HCT116 (cell line): ENCODE results near the gene MRAS. TPM values are rescaled to one million over a fixed set of nuclear protein-coding genes. Genes with fewer than 3 reads are reported as not detected.

Experiments used
- ATAC-seq: fragments of 200-7000 bp; cut with Tn5 transposase; 2 replicates; pipeline ENCODE4 v1.9.1; 2020; ENCODE audit warnings: mild to moderate bottlenecking, moderate library complexity
- BruUV-seq: library from RNA; stranded (reverse); fragments of 400-500 nt; replicated peaks from 2 replicates; lab custom pipeline; 2021; lab: Mats Ljungman, UMichigan
- CTCF ChIA-PET: fragments of 300-600 bp; sonication (Branson Sonifier 250); formaldehyde crosslinking; loops from one replicate; lab custom pipeline; 2021; ENCODE audit warnings: antibody characterized with exemption; lab: Charles Lee
- POLR2A ChIA-PET: fragments of 300-600, 350-600 bp; sonication (Branson Sonifier 250); formaldehyde crosslinking; loops from one replicate; lab custom pipeline; 2021; ENCODE audit warnings: antibody characterized with exemption; lab: Charles Lee
- RAD21 ChIA-PET, 2 experiments: fragments of 300-600 bp; sonication (Branson Sonifier 250); formaldehyde crosslinking; loops; one replicate each; lab custom pipeline; 2023; ENCODE audit warnings: low total read pairs in 2 of 2; ENCODE audit not compliant: uncharacterized antibody in 2 of 2, unreplicated experiment in 2 of 2, low non-redundant PET in 1 of 2; lab: Charles Lee
- DNase-seq: peaks from one replicate; pipeline ENCODE4 v3.0.0-alpha.2; 2010; ENCODE audit warnings: low read depth, low spot score
- H2AFZ ChIP-seq: fragments of 200-600 bp; shearing (Covaris generic), sonication (generic); 2 replicates; pipeline ENCODE4 v1.6.1; 2017; ENCODE audit warnings: low read depth, mixed run types, mixed read lengths, antibody characterized with exemption, low read length; ENCODE audit not compliant: poor library complexity, severe bottlenecking
- H3K27ac ChIP-seq: 2 replicates; pipeline ENCODE4 v1.5.1; 2012; ENCODE audit warnings: low read depth, low read length
- H3K27me3 ChIP-seq: fragments of 200-600 bp; sonication (generic); 2 replicates; pipeline ENCODE4 v1.6.1; 2016; ENCODE audit warnings: mixed run types, low read length, mixed read lengths; ENCODE audit not compliant: insufficient read depth
- H3K36me3 ChIP-seq, 2 experiments: fragments of 200-500 bp in 1 of 2; fragments of 200-600 bp in 1 of 2; sonication (Bioruptor generic) in 1 of 2; sonication (generic) in 1 of 2; 2 replicates each; pipeline versions ENCODE4 v1.5.1 to v1.6.1; 2014 to 2016; ENCODE audit warnings: low read length in 2 of 2, inconsistent platforms in 1 of 2, mixed read lengths in 1 of 2, mixed run types in 1 of 2; ENCODE audit not compliant: insufficient read depth in 2 of 2, control insufficient read depth in 1 of 2
- H3K4me1 ChIP-seq, 2 experiments: fragments of 200-600 bp in 1 of 2; sonication (generic) in 1 of 2; 2 replicates each; pipeline versions ENCODE4 v1.5.1 to v1.6.1; 2012 to 2017; ENCODE audit warnings: low read length in 2 of 2, inconsistent platforms in 1 of 2, mild to moderate bottlenecking in 1 of 2, mixed read lengths in 1 of 2, mixed run types in 1 of 2, moderate library complexity in 1 of 2; ENCODE audit not compliant: insufficient read depth in 2 of 2, control insufficient read depth in 1 of 2
- H3K4me2 ChIP-seq: fragments of 200-600 bp; sonication (generic); 2 replicates; pipeline ENCODE4 v1.6.1; 2017; ENCODE audit warnings: mixed run types, low read length, mixed read lengths
- H3K4me3 ChIP-seq, 2 experiments: fragments of 200-600 bp in 1 of 2; sonication (generic) in 1 of 2; replicated peaks in 1 of 2; 2 replicates each; pipeline ENCODE4 v1.5.1; 2011 to 2016; ENCODE audit warnings: low read length in 2 of 2, control low read depth in 1 of 2, low read depth in 1 of 2, mild to moderate bottlenecking in 1 of 2, mixed read lengths in 1 of 2, mixed run types in 1 of 2
- H3K79me2 ChIP-seq: fragments of 200-600 bp; sonication (generic); 2 replicates; pipeline ENCODE4 v1.6.1; 2017; ENCODE audit warnings: mild to moderate bottlenecking, mixed run types, low read length, moderate library complexity, mixed read lengths; ENCODE audit not compliant: insufficient read depth
- H3K9ac ChIP-seq: fragments of 200-600 bp; sonication (generic); 2 replicates; pipeline ENCODE4 v1.6.1; 2016; ENCODE audit warnings: low read length, mixed read lengths
- H3K9me2 ChIP-seq: fragments of 200-600 bp; sonication (generic), shearing (Covaris generic); 2 replicates; pipeline ENCODE4 v1.6.1; 2017; ENCODE audit warnings: mixed run types, mild to moderate bottlenecking, moderate library complexity; ENCODE audit not compliant: insufficient read depth
- H3K9me3 ChIP-seq, 2 experiments: fragments of 200-500 bp in 1 of 2; fragments of 200-600 bp in 1 of 2; sonication (Bioruptor generic) in 1 of 2; sonication (generic) in 1 of 2; 2 replicates each; pipeline ENCODE4 v1.6.1; 2014 to 2017; ENCODE audit warnings: low read length in 2 of 2, mixed read lengths in 2 of 2, inconsistent platforms in 1 of 2, low read depth in 1 of 2, mild to moderate bottlenecking in 1 of 2, mixed run types in 1 of 2, moderate library complexity in 1 of 2; ENCODE audit not compliant: control insufficient read depth in 1 of 2, insufficient read depth in 1 of 2
- H4K20me1 ChIP-seq: fragments of 200-600 bp; sonication (generic), shearing (Covaris generic); 2 replicates; pipeline ENCODE4 v1.6.1; 2017; ENCODE audit warnings: mixed run types, mild to moderate bottlenecking, moderate library complexity; ENCODE audit not compliant: insufficient read depth
- ATF3 ChIP-seq: IDR thresholded peaks from 2 replicates; pipeline ENCODE4 v1.6.1; 2012
- CBX3 ChIP-seq: IDR thresholded peaks from 2 replicates; pipeline ENCODE4 v1.6.1; 2012; ENCODE audit warnings: low read depth
- CEBPB ChIP-seq: IDR thresholded peaks from 2 replicates; pipeline ENCODE4 v1.6.1; 2012; ENCODE audit warnings: low read depth
- CTCF ChIP-seq, 3 experiments: fragments of 200-600 bp in 1 of 3; sonication (generic) in 1 of 3; IDR thresholded peaks in 2 of 3; conservative IDR thresholded peaks in 1 of 3; 2 replicates each; pipeline ENCODE4 v1.5.1; 2012 to 2017; ENCODE audit warnings: low read depth in 2 of 3, low read length in 2 of 3, antibody characterized with exemption in 1 of 3, borderline replicate concordance in 1 of 3, control low read depth in 1 of 3, mild to moderate bottlenecking in 1 of 3, mixed read lengths in 1 of 3, mixed run types in 1 of 3, moderate library complexity in 1 of 3; ENCODE audit not compliant: insufficient read depth in 1 of 3
- EGR1 ChIP-seq: IDR thresholded peaks from 2 replicates; pipeline ENCODE4 v1.6.1; 2012; ENCODE audit warnings: low read depth
- ELF1 ChIP-seq: IDR thresholded peaks from 2 replicates; pipeline ENCODE4 v1.6.1; 2012; ENCODE audit warnings: low read depth, borderline replicate concordance
- EZH2phosphoT487 ChIP-seq: fragments of 200-600 bp; IDR thresholded peaks from 2 replicates; pipeline ENCODE4 v1.6.1; 2018; ENCODE audit warnings: antibody characterized with exemption, borderline replicate concordance
- FOSL1 ChIP-seq: IDR thresholded peaks from 2 replicates; pipeline ENCODE4 v1.6.1; 2012; ENCODE audit warnings: low read depth
- MAX ChIP-seq: IDR thresholded peaks from 2 replicates; pipeline ENCODE4 v1.6.1; 2012
- POLR2AphosphoS5 ChIP-seq: IDR thresholded peaks from 2 replicates; pipeline ENCODE4 v1.6.1; 2011; ENCODE audit warnings: mild to moderate bottlenecking, low read depth, low read length, moderate library complexity
- SIN3A ChIP-seq: IDR thresholded peaks from 2 replicates; pipeline ENCODE4 v1.6.1; 2012; ENCODE audit warnings: low read depth
- SP1 ChIP-seq: IDR thresholded peaks from 2 replicates; pipeline ENCODE4 v1.6.1; 2012; ENCODE audit warnings: low read depth
- TCF7L2 ChIP-seq: IDR thresholded peaks from 2 replicates; pipeline ENCODE4 v1.7.0; 2011; ENCODE audit warnings: borderline replicate concordance, inconsistent platforms; ENCODE audit not compliant: insufficient read depth, insufficient read length; ENCODE audit errors: extremely low read depth
- ZFX ChIP-seq: fragments of 450-650 bp; IDR thresholded peaks from 2 replicates; pipeline ENCODE4 v1.6.1; 2017
- intact Hi-C: fragments of 100-400 bp; cut with micrococcal nuclease; formaldehyde crosslinking; loops from 2 replicates; pipeline ENCODE4 v1.10.0; 2022
- total RNA-seq: library from RNA; stranded (reverse); gene quantifications from one replicate; pipeline ENCODE4 v1.2.1, GENCODE V29; 2021; ENCODE audit not compliant: unreplicated experiment

Gene MRAS
- total RNA-seq, 1 experiment from 2014 or later: 13.5 TPM

GRCh38 chr3:138383715-138384465, 35.5 kb downstream of the MRAS start:
- Histone ChIP-seq H2AFZ (no peak overlapping the region), H3K4me2 (no peak overlapping the region), H3K36me3 (no peaks in the 10 kb centered on the region), H4K20me1 (no peaks in the 10 kb centered on the region), H3K79me2 (no peaks in the 10 kb centered on the region), H3K27me3 (no peaks in the 10 kb centered on the region), H3K4me3 (no peak overlapping the region), H3K9me2 (no peaks in the 10 kb centered on the region), H3K9ac (no peak overlapping the region), H3K27ac (no peak overlapping the region), H3K4me1 (peaks cover 0 to under 1% of the 10 kb centered on the region in 2 experiments; a peak in 1 of 4 replicates), H3K9me3 (no peaks in the 10 kb centered on the region)
- ATAC-seq (no peak), DNase-seq (no peak)
- intact Hi-C loops: no loop called here
- RAD21 ChIA-PET: interaction anchor here in 1 of 2 experiments (0.5 kb wide), 1 partner anchor 205 kb away, joined by 3 read pairs; no protein-coding TSS in a partner anchor
- CTCF ChIA-PET: no interaction called here
- POLR2A ChIA-PET: no interaction called here
- BruUV-seq: no TSS peak
- TF ChIP-seq SIN3A: no peak

- no peaks in the 10 kb centered on the region for H3K9me2 ChIP-seq
- no peak overlapping the region for H3K4me2 ChIP-seq
- TF ChIP-seq FOSL1: no peak
- no peak for TF ChIP-seq CEBPB
- no peak for TF ChIP-seq SIN3A
- TF ChIP-seq ZFX: no peak
- no peak for TF ChIP-seq MAX
- TF ChIP-seq SP1: no peak
- TF ChIP-seq CBX3: no peak
- TF ChIP-seq ATF3: no peak
- TF ChIP-seq EGR1: no peak
- TF ChIP-seq TCF7L2: no peak
- TF ChIP-seq EZH2phosphoT487: no peak
- TF ChIP-seq CTCF (IDR thresholded peaks at IDR 0.05 in 2 of 3, conservative IDR thresholded peaks at IDR 0.05 in 1 of 3; ENCODE audit: borderline replicate concordance in 1 of 3, insufficient read depth in 1 of 3, low read depth in 2 of 3, low read length in 2 of 3): no peak
- no peak for TF ChIP-seq POLR2AphosphoS5
- no peak for TF ChIP-seq ELF1
- no peaks in the 10 kb centered on the region for H3K79me2 ChIP-seq
- H4K20me1 ChIP-seq: no peaks in the 10 kb centered on the region
- H3K9ac ChIP-seq: no peak overlapping the region
- DNase-seq (no peak), ATAC-seq (no peak)
- H3K4me3 ChIP-seq: no peak overlapping the region
- H3K36me3 ChIP-seq: no peaks in the 10 kb centered on the region
- no TSS peak for BruUV-seq
- no peak overlapping the region for H2AFZ ChIP-seq
- ChIA-PET RAD21 (interaction anchor here in 1 of 2 experiments (0.5 kb wide), 1 partner anchor 205 kb away, joined by 3 read pairs; no protein-coding TSS in a partner anchor), CTCF (no interaction called here), POLR2A (no interaction called here)
- H3K9me3 ChIP-seq: no peaks in the 10 kb centered on the region
- no peaks in the 10 kb centered on the region for H3K27me3 ChIP-seq
- H3K27ac ChIP-seq: no peak overlapping the region
- intact Hi-C loops: no loop called here
- peaks cover 4 to 7% of the 10 kb centered on the region in 2 experiments for H3K4me1 ChIP-seq
Observed at GRCh38 chr3:138384531-138384930, 36.2 kb downstream of the MRAS start.
